ENCODE data around the gene SCARB1. TPM values are rescaled to one million over a fixed set of nuclear protein-coding genes. Genes with fewer than 3 reads are reported as not detected.

Gene SCARB1
- total and polyA plus RNA-seq, 2 experiments from 2014 or later: 31.0 to 62.5 TPM

- Histone ChIP-seq H3K27ac (ENCODE audit: low read depth) (no peak overlapping the region), H3K9me2 (ENCODE audit: insufficient read depth) (no peaks in the 10 kb centered on the region), H2AFZ (no peak overlapping the region), H3F3A (replicated peaks; ENCODE audit: low read depth) (no peaks in the 10 kb centered on the region), H3K4me2 (no peak overlapping the region), H3K79me2 (replicated peaks; ENCODE audit: insufficient read depth) (no peaks in the 10 kb centered on the region), H3K36me3 (ENCODE audit: insufficient read depth) (no peaks in the 10 kb centered on the region), H3K4me1 (ENCODE audit: insufficient read depth) (peaks cover 11% of the 10 kb centered on the region), H3K27me3 (ENCODE audit: insufficient read depth) (no peaks in the 10 kb centered on the region), H3K4me3 (no peak overlapping the region), H4K20me1 (replicated peaks; ENCODE audit: insufficient read depth) (no peaks in the 10 kb centered on the region; the same call in 1 of the 2 replicates)
- peaks cover 23% of the 10 kb centered on the region for H3K4me1 Mint-ChIP-seq
- peaks cover 31% of the 10 kb centered on the region for H3K36me3 Mint-ChIP-seq (ENCODE audit: low read depth)
- DNase-seq (ENCODE audit: low spot score): no peak
- peaks cover 9% of the 10 kb centered on the region for H3K27me3 Mint-ChIP-seq (ENCODE audit: insufficient read depth, low read depth, poor library complexity)
- H3K4me3 Mint-ChIP-seq: no peak overlapping the region
- TF ChIP-seq ZNF331 (CRISPR knock-in tag; IDR thresholded peaks at IDR 0.05; ENCODE audit: low read depth) (no peak), STAT1 (IDR thresholded peaks at IDR 0.05; ENCODE audit: unreplicated experiment) (no peak), REST (IDR thresholded peaks at IDR 0.05; ENCODE audit: unreplicated experiment) (no peak), ETS1 (IDR thresholded peaks at IDR 0.05) (no peak), POLR2AphosphoS5 (IDR thresholded peaks at IDR 0.05; ENCODE audit: low read depth) (no peak), CREB1 (CRISPR knock-in tag; IDR thresholded peaks at IDR 0.05; ENCODE audit: low read depth) (no peak), EZH2phosphoT487 (IDR thresholded peaks at IDR 0.05; ENCODE audit: unreplicated experiment) (no peak), NANOG (IDR thresholded peaks at IDR 0.05; ENCODE audit: borderline replicate concordance) (no peak), EZH2 (IDR thresholded peaks at IDR 0.05; ENCODE audit: low read depth, unreplicated experiment) (no peak), ZNF114 (CRISPR knock-in tag; IDR thresholded peaks at IDR 0.05) (no peak), CTCF (conservative IDR thresholded peaks at IDR 0.05; ENCODE audit: low read depth in 2 of 2) (no peak), ZNF462 (CRISPR knock-in tag; IDR thresholded peaks at IDR 0.05) (no peak), JUNB (IDR thresholded peaks at IDR 0.05; ENCODE audit: unreplicated experiment) (no peak)
- no peak for ATAC-seq
- H3K27ac Mint-ChIP-seq: no peak overlapping the region
- H3K9me3 Mint-ChIP-seq: no peaks in the 10 kb centered on the region; the same call in 2 of the 3 replicates
Observed at GRCh38 chr12:124800506-124800905, 63.2 kb downstream of the SCARB1 start.

All from GM23338 (cell line).